ENCODE data around the gene CLPSL1. TPM values are rescaled to one million over a fixed set of nuclear protein-coding genes. Genes with fewer than 3 reads are reported as not detected.

Gene CLPSL1
- total and polyA plus RNA-seq, 2 of the 13 experiments (the other 11 are each of a cell fraction or from before 2014, with no cell fraction given) = not detected

DNA sequence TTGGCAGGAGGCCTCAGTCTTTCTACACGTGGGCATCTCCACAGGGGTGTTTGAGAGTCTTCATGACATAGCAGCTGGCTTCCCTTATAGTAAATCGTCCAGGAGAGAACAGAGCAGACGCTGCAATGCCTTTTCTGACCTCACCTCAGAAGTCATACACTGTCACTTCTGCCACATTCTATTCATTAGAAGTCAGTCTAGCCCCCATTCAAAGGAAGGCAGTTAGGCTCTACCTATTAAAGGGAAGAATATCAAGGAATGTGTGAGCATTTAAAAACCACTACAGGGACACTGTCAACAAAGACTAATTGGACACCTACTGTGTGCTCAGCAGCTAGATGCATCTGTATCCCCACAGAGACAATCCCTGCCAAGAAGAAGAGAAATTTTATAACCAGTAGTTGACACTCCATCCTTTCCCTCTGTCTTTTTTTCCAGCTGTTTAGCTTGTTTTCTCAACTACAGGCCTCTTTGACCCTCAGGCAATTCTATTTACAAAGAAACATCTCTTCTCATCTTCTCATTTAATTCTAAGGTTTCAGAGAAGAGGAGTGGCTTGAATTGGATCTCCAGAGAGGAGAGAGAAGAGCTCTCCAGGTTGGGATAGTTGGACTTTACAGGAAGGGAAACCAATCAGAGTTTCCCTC lies 25.4 kb upstream of the CLPSL1 start:
- no peaks in the 10 kb centered on the region for H3K79me2 ChIP-seq (ENCODE audit: insufficient read depth, low read length)
- ChIA-PET POLR2A (no interaction called here), CTCF (ENCODE audit: low intra/inter-chr PET ratio, low total read pairs) (no interaction called here)
- in situ Hi-C loops (cut with HindIII; ENCODE audit: extremely low pct_ligation_motif_present, low pct_unique_long_range_greater_than_20kb) (no loop called here), intact Hi-C loops (cut with micrococcal nuclease; ENCODE audit: unreplicated experiment) (no loop called here)
- DNase-seq (ENCODE audit: low spot score) (no peak), FAIRE-seq (no peak), ATAC-seq (peak; percentile 52)
- H2AFZ ChIP-seq (ENCODE audit: low read length) = no peak overlapping the region
- no peaks in the 10 kb centered on the region for H3K36me3 ChIP-seq (replicated peaks in 1 of 2; ENCODE audit: control insufficient read depth in 1 of 2, insufficient read depth in 2 of 2, low read length in 2 of 2)
- TF ChIP-seq ZKSCAN1 (IDR thresholded peaks at IDR 0.05; ENCODE audit: low read length) (0 out of 2 replicates have a peak, but pooled peaks have one; percentile 14), MLXIP (CRISPR knock-in tag; IDR thresholded peaks at IDR 0.05; ENCODE audit: borderline replicate concordance) (no peak)
- H3K9ac ChIP-seq (ENCODE audit: insufficient read depth, low read depth, low read length) = no peak overlapping the region
- peaks cover 9 to 28% of the 10 kb centered on the region in 2 experiments for H3K27me3 ChIP-seq (ENCODE audit: control insufficient read depth in 1 of 2, insufficient read depth in 2 of 2, low read length in 2 of 2)
- H4K20me1 ChIP-seq (ENCODE audit: insufficient read depth, low read length) = no peaks in the 10 kb centered on the region
- no peak overlapping the region for H3K4me3 ChIP-seq (replicated peaks in 1 of 3; ENCODE audit: insufficient read depth in 1 of 3, low read depth in 2 of 3, low read length in 3 of 3)
- H3K4me2 ChIP-seq (ENCODE audit: low read depth, low read length) = no peak overlapping the region
- no peak overlapping the region for H3K27ac ChIP-seq (ENCODE audit: extremely low read length, insufficient read depth, low read length)
- 0 out of 2 replicates have a peak, but pooled peaks cover 14% of the 10 kb centered on the region for H3K4me1 ChIP-seq (ENCODE audit: insufficient read depth, low read length)
- no TSS peak for BruUV-seq (replicated peaks)
- H3K9me3 ChIP-seq (ENCODE audit: low read length) = no peaks in the 10 kb centered on the region
- WGBS (ENCODE audit: low lambda C conversion rate) = 6% methylated on average over 3 of the region's 3 CpGs

DNA sequence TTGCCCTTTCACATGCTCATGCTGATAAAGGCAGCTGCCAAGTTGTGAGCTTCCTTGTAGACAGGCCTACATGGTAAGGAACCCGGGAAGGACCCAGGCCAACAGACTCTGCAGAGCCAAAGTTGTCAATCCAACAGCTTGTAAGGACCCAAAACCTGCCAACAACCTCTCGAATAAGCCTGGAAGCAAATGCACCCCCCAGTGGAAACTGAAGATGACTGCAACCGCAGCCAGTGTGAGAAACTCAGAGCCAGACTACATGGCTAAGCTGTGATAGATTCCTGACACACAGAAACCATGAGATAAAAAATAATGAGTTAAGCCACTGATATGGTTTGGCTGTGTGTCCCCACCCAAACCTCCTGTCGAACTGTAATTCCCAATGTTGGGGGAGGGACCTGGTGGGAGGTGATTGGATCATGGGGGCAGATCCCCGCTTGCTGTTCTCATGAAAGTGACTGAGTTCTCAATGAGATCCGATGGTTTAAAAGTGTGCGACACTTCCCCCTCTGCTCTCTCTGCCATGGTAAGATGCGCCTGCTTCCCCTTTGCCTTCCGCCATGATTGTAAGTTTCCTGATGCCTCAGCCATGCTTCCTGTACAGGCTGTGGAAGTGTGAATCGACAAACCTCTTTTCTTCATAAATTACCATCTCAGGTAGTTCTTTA lies 23.2 kb upstream of the CLPSL1 start:
- ATAC-seq (peak; percentile 92), DNase-seq (ENCODE audit: low spot score) (peak; percentile 75), FAIRE-seq (peak; percentile 98)
- no peaks in the 10 kb centered on the region for H3K79me2 ChIP-seq (ENCODE audit: insufficient read depth, low read length)
- POLR2A ChIA-PET = no interaction called here
- H3K4me1 ChIP-seq (ENCODE audit: insufficient read depth, low read length) = 0 out of 2 replicates have a peak, but pooled peaks cover 7% of the 10 kb centered on the region
- H3K36me3 ChIP-seq (replicated peaks in 1 of 2; ENCODE audit: control insufficient read depth in 1 of 2, insufficient read depth in 2 of 2, low read length in 2 of 2) = no peaks in the 10 kb centered on the region
- H3K4me3 ChIP-seq (replicated peaks in 1 of 3; ENCODE audit: insufficient read depth in 1 of 3, low read depth in 2 of 3, low read length in 3 of 3) = no peak overlapping the region
- H4K20me1 ChIP-seq (ENCODE audit: insufficient read depth, low read length) = no peaks in the 10 kb centered on the region
- BruUV-seq (replicated peaks) = no TSS peak
- CTCF ChIA-PET (ENCODE audit: low intra/inter-chr PET ratio, low total read pairs) = interaction anchor here (1.5 to 1.7 kb wide), 2 partner anchors 174 to 232 kb away, joined by 5 to 10 read pairs; no protein-coding TSS in a partner anchor
- H3K9ac ChIP-seq (ENCODE audit: insufficient read depth, low read depth, low read length) = no peak overlapping the region
- H2AFZ ChIP-seq (ENCODE audit: low read length) = no peak overlapping the region
- H3K27me3 ChIP-seq (ENCODE audit: control insufficient read depth in 1 of 2, insufficient read depth in 2 of 2, low read length in 2 of 2) = peaks cover 6 to 28% of the 10 kb centered on the region in 2 experiments; a peak in 4 of 5 replicates
- in situ Hi-C loops (cut with HindIII; ENCODE audit: extremely low pct_ligation_motif_present, low pct_unique_long_range_greater_than_20kb) = no loop called here
- no peak overlapping the region for H3K27ac ChIP-seq (ENCODE audit: extremely low read length, insufficient read depth, low read length)
- 35% methylated on average over 10 of the region's 10 CpGs for WGBS (ENCODE audit: low lambda C conversion rate)
- intact Hi-C loops (cut with micrococcal nuclease; ENCODE audit: unreplicated experiment) = loop anchor here (1.0 kb wide), 1 partner anchor 173 kb away; no protein-coding TSS in a partner anchor
- no peaks in the 10 kb centered on the region for H3K9me3 ChIP-seq (ENCODE audit: low read length)
- H3K4me2 ChIP-seq (ENCODE audit: low read depth, low read length) = no peak overlapping the region
- TF ChIP-seq HNF4A (CRISPR knock-in tag; IDR thresholded peaks at IDR 0.05) = no peak
- TF ChIP-seq SALL1 (CRISPR knock-in tag; IDR thresholded peaks at IDR 0.05) = peak; percentile 21; the same call in 1 of the 2 replicates
- 0 out of 2 replicates have a peak, but pooled peaks have one; percentile 29 for TF ChIP-seq KAT8 (CRISPR knock-in tag; IDR thresholded peaks at IDR 0.05)
- TF ChIP-seq PCBP1 (IDR thresholded peaks at IDR 0.05; ENCODE audit: borderline replicate concordance, low read depth, low read length) = no peak
- TF ChIP-seq, protein P1, sequence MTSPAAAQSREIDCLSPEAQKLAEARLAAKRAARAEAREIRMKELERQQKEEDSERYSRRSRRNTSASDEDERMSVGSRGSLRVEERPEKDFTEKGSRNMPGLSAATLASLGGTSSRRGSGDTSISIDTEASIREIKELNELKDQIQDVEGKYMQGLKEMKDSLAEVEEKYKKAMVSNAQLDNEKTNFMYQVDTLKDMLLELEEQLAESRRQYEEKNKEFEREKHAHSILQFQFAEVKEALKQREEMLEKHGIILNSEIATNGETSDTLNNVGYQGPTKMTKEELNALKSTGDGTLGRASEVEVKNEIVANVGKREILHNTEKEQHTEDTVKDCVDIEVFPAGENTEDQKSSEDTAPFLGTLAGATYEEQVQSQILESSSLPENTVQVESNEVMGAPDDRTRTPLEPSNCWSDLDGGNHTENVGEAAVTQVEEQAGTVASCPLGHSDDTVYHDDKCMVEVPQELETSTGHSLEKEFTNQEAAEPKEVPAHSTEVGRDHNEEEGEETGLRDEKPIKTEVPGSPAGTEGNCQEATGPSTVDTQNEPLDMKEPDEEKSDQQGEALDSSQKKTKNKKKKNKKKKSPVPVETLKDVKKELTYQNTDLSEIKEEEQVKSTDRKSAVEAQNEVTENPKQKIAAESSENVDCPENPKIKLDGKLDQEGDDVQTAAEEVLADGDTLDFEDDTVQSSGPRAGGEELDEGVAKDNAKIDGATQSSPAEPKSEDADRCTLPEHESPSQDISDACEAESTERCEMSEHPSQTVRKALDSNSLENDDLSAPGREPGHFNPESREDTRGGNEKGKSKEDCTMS (CRISPR knock-in tag; conservative IDR thresholded peaks at IDR 0.05) = no peak
- TF ChIP-seq ZNF333 (CRISPR knock-in tag; IDR thresholded peaks at IDR 0.05; ENCODE audit: borderline replicate concordance) = no peak
- no peak for TF ChIP-seq ZBTB1 (CRISPR knock-in tag; IDR thresholded peaks at IDR 0.05; ENCODE audit: borderline replicate concordance)
- no peak for TF ChIP-seq MTA3 (CRISPR knock-in tag; IDR thresholded peaks at IDR 0.05)
- peak; percentile 61 for TF ChIP-seq TEAD3 (CRISPR knock-in tag; optimal IDR thresholded peaks at IDR 0.05; ENCODE audit: borderline replicate concordance)
- no peak for TF ChIP-seq ZNF7 (CRISPR knock-in tag; IDR thresholded peaks at IDR 0.05)
